ENCODE results near the gene TEX29.

TEX29 gene

GRCh38 chr13:111373486-111373885, 53.0 kb downstream of the TEX29 start:
- TF ChIP-seq, protein P1, sequence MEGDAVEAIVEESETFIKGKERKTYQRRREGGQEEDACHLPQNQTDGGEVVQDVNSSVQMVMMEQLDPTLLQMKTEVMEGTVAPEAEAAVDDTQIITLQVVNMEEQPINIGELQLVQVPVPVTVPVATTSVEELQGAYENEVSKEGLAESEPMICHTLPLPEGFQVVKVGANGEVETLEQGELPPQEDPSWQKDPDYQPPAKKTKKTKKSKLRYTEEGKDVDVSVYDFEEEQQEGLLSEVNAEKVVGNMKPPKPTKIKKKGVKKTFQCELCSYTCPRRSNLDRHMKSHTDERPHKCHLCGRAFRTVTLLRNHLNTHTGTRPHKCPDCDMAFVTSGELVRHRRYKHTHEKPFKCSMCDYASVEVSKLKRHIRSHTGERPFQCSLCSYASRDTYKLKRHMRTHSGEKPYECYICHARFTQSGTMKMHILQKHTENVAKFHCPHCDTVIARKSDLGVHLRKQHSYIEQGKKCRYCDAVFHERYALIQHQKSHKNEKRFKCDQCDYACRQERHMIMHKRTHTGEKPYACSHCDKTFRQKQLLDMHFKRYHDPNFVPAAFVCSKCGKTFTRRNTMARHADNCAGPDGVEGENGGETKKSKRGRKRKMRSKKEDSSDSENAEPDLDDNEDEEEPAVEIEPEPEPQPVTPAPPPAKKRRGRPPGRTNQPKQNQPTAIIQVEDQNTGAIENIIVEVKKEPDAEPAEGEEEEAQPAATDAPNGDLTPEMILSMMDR (IDR thresholded peaks at IDR 0.05; ENCODE audit: insufficient read depth, low read depth, low read length, missing control alignments): no peak
- no peak overlapping the region for H3K4me3 ChIP-seq (ENCODE audit: low read length)
- no peak for DNase-seq (ENCODE audit: low read depth)

DNA sequence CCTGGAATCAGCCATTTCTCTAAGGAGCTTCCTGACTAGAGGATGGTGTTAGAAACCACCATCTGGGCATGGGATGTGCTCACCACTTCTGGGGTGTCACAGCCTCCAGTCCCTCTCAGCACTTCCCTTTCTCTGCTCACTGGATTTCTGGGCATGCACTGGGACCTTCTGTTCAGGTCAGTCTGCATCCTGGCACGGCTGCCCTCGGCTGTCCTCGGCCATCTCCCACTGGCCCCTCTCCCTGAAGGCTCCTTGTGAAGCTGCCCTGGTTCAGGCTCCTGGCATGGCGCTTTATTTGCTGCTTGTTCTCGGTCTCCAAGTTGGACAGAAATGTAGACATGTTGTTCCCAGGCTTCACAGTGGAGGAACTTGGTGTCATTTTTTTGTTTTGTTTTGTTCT, 60.0 kb downstream of the TEX29 start:
- TF ChIP-seq, protein P1 (IDR thresholded peaks at IDR 0.05; ENCODE audit: insufficient read depth, low read depth, low read length, missing control alignments): no peak
- DNase-seq (ENCODE audit: low read depth): no peak
- H3K4me3 ChIP-seq (ENCODE audit: low read length): no peak overlapping the region

- no peak overlapping the region for H3K4me3 ChIP-seq (ENCODE audit: low read length)
- TF ChIP-seq, protein P1 (IDR thresholded peaks at IDR 0.05; ENCODE audit: insufficient read depth, low read depth, low read length, missing control alignments): no peak
- no peak for DNase-seq (ENCODE audit: low read depth)
Observed at GRCh38 chr13:111382411-111382810, 62.0 kb downstream of the TEX29 start.

GRCh38 chr13:111382877-111383276, 62.4 kb downstream of the TEX29 start:
- DNase-seq (ENCODE audit: low read depth): no peak
- TF ChIP-seq, protein P1 (IDR thresholded peaks at IDR 0.05; ENCODE audit: insufficient read depth, low read depth, low read length, missing control alignments): no peak
- no peak overlapping the region for H3K4me3 ChIP-seq (ENCODE audit: low read length)

DNA sequence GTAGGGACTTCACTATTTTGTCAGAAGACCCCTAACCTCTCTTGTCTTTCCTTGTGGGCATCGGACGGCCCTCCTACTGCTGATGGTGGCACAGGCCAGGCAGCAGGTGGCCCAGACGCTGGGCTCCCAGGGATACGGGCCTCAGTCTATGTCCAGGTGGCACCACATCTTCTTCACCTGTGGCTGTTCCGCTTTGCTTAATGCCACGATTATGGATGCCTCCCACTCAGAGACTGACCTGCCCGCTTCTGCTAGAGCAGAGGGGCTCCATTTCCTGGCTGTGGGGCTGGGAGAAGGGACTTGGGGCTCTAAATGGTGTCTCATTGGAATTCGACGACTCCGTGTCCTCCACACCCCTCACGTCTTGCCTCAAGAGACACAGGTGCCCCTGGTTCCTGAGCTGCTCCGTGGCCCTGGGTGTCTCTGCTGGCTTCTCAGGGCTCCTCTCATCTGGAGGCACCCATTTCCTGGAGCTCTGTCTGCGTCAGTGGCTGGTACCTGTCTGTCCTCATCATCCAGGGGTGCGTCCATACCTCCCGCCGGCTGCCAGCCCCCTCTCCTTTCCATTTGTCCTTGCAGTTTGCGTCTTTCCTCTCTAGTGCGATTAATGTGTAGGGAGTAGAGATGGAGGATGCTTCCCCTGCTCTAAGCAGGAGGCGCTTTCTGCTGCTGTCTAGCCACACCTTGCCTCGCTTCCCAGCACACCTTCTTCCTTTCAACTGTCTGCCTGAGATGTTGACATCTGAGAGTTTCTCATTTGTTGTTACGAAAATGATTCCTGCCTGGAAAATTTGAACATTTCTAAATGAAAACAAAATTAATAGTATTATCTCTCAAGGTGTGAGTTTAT, 63.4 kb downstream of the TEX29 start:
- no peak for DNase-seq (ENCODE audit: low read depth)
- TF ChIP-seq, protein P1 (IDR thresholded peaks at IDR 0.05; ENCODE audit: insufficient read depth, low read depth, low read length, missing control alignments): no peak
- H3K4me3 ChIP-seq (ENCODE audit: low read length): no peak overlapping the region

- DNase-seq (ENCODE audit: low read depth): no peak
- no peak overlapping the region for H3K4me3 ChIP-seq (ENCODE audit: low read length)
- TF ChIP-seq, protein P1 (IDR thresholded peaks at IDR 0.05; ENCODE audit: insufficient read depth, low read depth, low read length, missing control alignments): no peak
Observed at GRCh38 chr13:111384441-111385182, 64.2 kb downstream of the TEX29 start.
